GM19035 (cell line): Measurements from ENCODE around the gene TRIM5.
A peak's percentile ranks its signal among the peaks of the same experiment; 100 is the strongest.
"Not testable (repeated sequence)": the region's sequence is repeated elsewhere in the genome, so short reads cannot be mapped to it uniquely, and the experiment has no call there.

ENCODE experiments used
- ATAC-seq: cut with Tn5 transposase; IDR thresholded peaks from one replicate; pipeline ENCODE4 v1.9.1; 2021; ENCODE audit not compliant: unreplicated experiment

TRIM5 gene

DNA sequence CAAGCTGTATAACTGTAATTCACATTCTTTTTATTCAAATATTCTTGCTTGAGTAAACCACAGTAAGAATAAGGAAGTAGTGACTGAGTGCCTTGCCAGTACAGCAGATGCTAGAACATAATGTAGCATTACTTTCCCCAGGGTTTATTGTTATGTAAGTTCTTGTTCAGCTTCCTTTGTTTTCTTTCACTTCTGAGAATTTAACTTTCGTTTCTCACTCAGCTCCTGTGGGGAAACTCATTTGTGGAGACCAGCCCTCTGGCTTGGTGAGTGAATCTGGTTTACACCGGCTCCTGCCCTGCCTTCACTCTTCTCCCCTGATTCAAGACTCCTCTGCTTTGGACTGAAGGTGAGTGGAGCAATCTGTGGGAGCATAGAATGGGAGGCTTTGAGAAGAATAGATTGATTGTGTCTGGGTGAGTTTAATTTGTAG, 4.7 kb upstream of the TRIM5 start, which contains the start of gene TRIM22:
TSS of gene TRIM22 (plus strand) at position 240 of the 433 bp plus-strand sequence. CDS start 6,443 bp downstream, outside the sequence.
- peak; percentile 72 for ATAC-seq

DNA sequence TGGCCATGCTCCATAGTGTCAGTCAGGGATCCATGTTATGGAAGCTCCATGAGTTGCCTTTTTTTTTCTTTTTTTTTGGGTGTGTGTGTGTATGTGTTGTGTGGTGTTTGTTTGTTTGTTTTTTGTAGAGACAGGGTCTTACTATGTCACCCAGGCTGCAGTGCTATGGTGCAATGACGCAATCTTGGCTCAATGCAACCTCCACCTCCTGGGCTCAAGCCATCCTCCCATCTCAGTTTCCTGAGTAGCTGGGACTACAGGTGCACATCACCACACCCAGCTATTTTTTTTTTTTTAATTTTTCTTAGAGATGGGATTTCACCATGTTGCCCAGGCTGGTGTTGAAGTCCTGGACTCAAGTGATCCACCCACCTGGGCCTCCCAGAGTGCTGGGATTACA, 3.6 kb upstream of the TRIM5 start:
- ATAC-seq, result no peak

DNA sequence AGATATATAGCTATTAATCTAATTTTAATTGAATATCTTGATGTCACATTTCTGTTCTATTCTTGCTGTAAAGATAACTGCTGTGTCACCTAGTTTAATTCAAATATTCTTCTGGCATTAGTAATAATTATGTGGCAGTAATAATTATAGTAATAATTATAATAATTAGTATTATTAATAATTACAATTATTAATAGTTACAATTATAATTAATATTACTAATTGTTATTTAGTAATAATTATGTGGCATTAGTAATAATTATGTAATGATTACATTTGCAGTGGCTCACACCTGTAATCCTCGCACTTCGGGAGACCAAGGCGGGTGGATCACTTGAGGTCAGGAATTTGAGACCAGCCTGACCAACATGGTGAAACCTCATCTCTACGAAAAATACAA, 1.6 kb upstream of the TRIM5 start:
- no peak for ATAC-seq

DNA sequence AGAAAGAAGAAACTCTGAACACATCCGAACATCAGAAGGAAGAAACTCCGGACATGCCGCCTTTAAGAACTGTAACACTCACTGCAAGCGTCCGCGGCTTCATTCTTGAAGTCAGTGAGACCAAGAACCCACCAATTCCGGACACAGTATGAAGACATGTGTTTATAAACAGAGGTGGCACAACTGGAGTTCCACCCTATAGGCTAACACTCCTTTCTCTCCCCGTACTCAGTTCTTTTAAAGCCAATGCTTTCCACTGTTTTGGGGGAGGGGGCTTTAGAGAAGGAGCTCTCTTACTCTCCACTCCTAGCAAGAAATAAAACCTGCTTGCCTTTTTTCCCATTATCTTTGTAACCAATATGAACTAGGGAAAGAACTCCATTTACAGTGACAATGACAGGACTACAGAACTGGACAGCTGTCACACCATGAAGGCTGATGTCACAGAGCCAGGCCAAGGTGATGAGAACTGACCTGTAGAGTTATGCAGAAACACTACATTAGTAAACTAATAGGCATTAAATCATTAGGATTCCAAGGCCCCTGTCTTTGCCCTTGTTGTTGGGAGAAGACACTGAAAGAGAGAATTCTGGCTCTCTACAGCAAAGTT, 733 bp downstream of the TRIM5 start:
- peak; percentile 20 for ATAC-seq

DNA sequence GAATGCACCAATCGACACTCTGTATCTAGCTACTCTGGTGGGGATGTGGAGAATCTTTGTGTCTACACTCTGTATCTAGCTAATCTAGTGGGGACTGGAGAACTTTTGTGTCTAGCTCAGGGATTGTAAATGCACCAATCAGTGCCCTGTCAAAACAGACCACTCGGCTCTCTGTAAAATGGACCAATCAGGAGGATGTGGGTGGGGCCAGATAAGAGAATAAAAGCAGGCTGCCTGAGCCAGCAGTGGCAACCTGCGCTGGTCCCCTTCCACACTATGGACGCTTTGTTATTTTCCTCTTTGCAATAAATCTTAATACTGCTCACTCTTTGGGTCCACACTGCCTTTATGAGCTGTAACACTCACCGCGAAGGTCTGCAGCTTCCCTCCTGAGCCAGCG, 1.3 kb downstream of the TRIM5 start:
- ATAC-seq, result not testable (repeated sequence)

DNA sequence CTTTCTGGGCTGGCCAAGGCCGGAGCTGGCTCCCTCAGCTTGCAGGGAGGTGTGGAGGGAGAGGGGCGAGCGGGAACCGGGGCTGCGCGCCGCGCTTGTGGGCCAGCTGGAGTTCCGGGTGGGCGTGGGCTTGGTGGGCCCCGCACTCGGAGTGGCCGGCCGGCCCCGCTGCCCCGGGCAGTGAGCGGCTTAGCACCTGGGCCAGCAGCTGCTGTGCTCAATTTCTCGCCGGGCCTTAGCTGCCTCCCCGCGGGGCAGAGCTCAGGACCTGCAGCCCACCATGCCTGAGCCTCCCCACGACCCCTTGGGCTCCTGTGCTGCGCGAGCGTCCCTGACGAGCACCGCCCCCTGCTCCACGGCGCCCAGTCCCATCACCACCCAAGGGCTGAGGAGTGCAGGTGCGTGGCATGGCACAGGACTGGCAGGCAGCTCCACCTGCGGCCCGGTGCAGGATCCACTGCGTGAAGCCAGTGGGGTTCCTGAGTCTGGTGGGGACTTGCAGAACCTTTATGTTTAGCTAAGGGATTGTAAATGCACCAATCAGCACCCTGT, 1.9 kb downstream of the TRIM5 start:
- ATAC-seq, result not testable (repeated sequence)

DNA sequence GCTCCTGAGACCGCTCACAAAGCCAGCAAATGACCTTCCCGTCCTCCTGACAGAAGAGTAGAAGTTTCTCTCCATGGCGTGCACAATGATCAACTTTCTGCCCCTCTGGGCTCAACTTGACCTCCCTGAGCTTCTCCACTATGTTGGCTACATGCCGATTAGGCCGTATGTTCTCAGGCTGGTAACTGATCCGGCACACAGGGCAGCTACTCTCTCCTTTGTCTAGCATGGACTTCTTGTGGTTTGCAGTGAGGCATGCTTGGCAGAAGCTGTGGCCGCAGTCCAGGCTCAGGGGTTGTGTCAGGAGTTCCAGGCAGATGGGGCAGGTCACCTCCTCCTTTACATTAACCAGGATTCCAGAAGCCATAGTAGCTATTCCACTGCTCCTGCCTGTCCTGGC, 5.1 kb downstream of the TRIM5 start:
- ATAC-seq, result no peak

DNA sequence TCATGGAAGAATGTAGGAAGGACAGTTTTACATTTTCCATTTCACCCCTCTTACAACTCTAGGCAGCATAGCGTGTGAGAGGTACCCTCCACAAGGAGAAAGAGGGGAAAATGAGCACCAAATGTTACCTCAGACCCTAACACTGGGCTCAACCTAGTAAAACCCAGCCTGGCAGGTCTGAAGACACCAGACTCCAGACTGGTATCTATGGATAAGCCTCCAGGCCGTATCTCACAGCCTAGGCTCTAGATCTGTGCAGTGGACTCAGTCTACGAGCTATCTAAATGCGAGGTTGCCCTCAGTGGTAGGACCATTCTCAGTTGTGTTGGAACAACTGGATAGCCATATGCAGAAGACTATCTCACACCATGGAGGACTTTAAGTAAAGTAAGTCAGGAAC, 10.5 kb downstream of the TRIM5 start:
- ATAC-seq, result no peak

DNA sequence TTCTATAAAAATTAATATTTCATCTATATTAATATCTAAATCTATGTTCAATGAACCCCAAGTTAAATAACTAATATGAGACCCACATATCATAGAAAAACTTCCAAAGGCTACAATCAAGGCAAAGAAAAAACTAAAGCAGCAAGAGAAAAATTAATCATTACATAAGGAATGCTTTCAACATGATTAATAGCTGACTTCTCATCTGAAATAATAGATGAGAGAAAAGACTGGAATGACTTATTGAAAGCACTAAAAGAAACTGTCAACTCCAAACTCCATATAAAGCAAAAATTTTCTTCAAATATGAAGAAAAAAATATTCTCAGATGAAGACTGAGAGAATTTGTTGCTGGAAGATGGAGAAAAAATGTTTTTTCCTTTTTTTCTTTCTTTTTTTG, 13.0 kb downstream of the TRIM5 start:
- ATAC-seq, result no peak

DNA sequence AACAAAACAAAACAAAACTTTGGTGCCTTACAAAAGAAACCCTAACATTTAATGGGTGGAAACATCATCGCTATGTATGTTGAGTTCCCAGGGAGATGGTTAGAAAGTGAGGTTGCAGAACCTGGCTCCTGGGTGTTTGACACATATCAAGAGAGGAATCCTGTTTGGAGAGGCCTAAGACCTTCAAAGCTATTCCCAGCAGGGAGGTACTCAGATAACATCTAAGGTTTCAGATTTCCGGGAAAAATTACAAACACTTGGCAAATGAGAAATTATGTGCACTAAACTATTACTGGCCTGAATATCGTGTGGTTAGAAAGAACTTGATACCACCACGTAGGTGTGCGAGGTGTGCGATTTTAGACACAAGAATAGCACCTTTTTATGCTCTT, 18.5 kb downstream of the TRIM5 start:
- ATAC-seq, result no peak

DNA sequence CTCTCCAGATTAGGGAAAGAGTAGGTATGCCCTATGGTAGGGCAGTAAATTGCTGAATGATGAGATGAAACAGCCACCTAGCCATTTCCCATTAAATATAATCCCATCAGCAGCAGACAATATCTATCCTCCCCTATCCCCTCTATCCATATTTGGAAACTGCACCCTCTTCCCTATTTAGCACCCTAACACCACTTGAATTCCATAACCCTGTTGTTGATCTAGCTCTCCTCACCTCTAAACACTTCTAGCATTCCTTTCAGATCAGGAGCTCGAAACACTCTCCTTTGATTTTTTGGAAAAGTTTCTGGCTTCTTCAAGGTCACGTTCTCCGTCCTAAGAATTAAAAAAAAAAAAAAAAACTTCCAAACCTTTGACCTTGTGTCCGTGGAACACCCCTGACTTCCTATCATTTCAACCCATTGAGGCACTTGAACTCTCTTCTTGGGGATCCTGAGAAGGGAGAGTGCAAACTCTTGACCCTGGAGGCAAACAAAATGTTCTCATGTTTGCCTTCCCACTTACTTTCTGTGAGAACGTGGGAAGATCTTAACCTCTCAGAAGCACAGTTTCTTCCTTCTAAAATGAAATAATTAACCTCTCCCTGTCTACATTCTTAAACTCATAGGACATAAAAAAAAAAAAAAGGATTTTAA, 19.0 kb downstream of the TRIM5 start:
- ATAC-seq, result no peak

DNA sequence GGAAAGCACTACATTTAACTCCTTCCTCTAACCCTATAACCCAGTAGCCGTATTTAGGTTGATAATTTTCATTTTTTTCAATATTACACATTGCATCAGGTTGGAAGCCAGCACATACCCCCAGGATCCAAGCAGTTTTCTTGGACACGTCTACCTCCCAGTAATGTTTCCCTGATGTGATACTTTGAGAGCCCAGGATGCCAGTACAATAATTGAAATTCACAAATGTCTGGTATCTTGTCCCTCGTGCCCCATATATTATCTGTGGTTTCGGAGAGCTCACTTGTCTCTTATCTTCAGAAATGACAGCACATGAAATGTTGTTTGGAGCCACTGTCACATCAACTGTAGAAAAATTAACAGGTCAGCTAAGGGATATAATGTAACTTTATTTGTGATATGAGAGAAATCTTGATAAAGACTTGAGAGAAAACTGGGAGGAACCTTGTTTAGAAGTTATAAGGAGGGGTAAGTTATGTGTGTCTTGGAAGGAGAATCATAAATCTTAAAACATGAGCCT, 19.8 kb downstream of the TRIM5 start:
- no peak for ATAC-seq

DNA sequence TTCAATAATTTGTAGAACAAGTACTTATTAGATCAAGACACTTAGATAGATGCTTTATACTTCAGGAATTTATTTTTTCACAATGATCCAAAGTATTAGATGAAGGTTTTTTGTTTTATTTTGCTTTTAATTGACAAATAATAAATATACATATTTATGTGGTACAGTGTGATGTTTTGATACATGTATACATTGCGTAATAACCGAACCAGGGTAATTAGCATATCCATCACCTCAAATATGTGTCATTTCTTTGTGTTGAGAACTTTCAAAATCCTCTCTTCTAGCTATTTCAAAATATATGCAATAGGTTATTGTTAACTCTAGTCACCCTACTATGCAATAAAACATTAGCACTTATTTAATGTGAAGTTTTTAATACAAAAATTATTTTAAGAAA, 21.4 kb downstream of the TRIM5 start:
- ATAC-seq, result no peak

DNA sequence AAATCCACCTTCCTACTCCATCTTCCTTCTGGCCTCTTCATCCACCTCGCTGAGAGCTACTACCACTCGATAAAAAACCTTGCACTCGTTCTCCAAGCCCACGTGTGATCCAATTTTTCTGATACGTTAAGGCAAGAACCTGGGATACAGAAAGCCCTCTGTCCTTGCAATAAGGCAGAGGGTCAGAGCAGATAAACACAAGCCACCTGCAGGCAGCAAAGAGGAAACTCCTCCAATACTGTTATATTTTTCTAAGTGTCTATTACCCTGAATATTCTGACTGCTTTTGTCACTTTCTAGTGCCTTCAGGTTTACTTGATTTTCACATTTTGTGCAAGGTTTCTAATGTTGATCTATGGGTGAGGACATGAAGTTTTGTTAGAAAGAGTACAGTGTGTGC, 26.6 kb downstream of the TRIM5 start:
- ATAC-seq, result no peak

DNA sequence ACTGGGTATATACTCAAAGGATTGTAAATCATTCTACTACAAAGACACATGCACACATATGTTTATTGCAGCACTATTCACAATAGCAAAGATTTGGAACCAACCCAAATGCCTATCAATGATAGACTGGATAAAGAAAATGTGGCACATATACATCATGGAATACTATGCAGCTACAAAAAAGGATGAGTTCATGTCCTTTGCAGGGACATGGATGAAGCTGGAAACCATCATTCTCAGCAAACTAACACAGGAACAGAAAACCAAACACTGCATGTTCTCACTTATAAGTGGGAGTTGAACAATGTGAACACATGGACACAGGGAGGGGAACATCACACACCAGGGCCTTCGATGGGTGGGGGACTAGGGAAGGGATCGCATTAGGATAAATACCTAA, 27.9 kb downstream of the TRIM5 start:
- not testable (repeated sequence) for ATAC-seq

DNA sequence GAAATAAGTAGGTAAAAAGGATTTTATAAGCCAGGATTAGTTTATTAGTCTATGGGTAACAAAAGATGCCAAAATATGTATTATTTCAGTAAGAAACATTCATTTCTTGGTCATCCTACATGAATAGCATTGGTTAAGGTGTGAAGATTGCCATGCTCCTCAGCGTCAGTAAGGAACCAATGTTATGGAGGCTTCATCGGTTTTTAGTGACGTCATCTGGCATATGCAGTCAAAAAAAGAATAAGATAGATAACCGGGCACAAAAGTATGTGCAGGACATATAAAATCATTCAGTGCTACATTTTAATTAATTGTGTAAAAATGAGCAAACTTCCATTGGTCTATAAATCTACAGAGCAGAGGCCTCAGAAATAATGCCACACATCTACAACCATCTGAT, 29.4 kb downstream of the TRIM5 start:
- ATAC-seq, result no peak

DNA sequence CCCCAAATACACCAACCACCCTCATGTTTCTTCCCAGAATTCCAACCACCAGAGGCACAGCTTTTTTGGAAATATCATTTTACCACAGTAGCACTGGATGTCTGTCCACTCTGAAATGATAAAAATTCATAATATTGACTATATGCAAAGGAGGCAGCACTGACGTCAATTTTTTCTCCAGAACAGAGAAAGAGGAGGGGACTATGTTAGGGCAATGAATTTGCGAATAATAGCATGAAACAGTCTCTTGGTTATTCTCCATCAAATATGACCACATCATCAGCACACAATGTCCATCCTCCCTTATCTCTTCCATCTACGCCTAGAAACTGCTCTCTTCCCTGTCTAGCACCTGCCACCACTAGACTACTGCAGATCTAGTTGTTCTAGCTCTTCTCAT, 38.7 kb downstream of the TRIM5 start:
- ATAC-seq, result no peak

DNA sequence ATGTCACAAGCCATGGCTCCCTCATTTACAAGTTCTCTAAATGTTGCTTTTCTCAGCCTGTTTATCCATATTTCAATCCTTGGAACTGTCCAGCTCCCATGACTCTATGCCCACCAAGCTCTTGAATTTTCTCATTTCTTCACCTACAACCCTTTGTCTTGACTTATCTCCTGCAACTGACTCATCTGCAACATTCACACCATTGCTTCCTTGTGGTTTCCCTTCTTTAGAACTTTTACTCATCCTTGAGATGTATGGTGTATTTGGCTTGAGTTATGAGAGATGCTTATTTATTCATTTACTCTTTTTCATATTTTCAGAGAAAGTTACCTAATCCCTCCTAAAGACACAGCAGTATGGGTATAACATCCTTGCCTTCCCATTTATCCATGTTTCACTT, 41.3 kb downstream of the TRIM5 start:
- no peak for ATAC-seq

DNA sequence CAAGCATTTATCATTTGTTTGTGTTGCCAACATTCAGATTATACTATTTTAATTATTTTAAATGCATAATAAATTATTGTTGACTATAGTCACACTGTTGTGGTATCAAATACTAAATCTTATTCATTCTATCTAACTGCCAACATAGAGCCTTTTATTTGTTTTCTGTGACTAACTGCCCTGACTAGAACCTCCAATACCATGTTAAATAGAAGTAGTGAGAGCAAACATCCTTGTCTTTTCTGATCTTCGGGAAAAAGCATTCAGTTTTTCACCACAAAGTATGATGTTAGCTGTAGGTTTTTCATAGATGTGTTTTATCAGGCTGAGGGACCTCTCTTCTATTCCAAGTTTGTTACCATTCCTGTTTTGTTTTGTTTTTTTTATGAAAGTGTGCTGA, 44.9 kb downstream of the TRIM5 start:
- no peak for ATAC-seq

DNA sequence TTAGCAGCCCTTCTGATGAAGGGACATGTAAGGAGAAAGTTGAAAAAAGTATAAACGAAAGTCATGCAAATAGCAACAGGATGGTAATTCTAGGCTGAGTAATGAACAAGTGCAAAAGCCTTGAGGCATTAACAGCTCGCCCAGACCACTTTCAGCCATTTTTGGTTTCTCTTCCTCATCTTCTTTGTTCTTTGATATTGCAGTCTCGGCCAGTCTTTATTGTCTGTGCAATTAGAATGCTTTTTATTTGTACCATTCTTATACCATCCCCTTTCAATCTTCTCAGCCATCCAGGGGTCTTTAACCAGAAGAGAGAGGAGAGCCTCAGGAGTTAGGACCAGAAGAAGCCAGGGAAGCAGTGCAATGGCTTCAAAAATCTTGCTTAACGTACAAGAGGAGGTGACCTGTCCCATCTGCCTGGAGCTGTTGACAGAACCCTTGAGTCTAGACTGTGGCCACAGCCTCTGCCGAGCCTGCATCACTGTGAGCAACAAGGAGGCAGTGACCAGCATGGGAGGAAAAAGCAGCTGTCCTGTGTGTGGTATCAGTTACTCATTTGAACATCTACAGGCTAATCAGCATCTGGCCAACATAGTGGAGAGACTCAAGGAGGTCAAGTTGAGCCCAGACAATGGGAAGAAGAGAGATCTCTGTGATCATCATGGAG, 52.8 kb downstream of the TRIM5 start:
- peak; percentile 100 for ATAC-seq

DNA sequence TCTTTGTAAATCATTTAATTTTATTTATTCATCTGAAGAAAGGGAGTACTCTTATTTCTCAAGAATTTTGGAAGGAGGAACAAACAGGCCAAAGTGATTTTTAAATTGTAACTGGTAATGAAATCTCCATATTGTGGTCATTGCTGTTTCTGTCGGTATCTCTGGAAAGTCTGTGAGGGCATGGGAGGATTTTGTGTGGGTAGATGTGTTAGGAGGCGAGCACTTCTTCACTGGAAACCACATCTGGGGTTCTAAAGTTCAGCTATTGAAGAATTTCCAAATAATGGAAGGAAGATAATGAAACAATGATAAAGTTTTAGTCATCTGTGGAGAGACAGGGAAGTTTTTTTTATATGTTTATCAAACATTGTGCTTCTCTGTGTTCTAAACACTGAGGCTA, 53.5 kb downstream of the TRIM5 start:
- peak; percentile 10 for ATAC-seq

DNA sequence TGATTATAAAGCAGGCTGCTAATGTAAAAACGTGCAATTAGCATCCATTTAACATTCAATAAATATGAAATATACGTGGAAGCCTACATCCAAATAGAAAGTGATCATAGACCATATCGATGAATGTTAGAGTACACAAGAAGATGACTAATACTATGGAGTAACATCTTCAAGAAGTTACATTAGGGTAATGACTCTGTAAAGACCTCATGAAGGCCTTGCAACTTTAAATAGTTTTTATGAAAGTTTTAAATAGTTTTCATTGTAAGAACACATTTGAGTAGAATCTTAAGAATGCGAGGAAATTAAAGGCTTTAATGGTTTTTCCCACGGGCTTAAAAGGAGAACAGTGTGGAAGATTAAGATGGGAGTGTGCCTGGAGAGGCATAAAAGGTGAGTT, 58.7 kb downstream of the TRIM5 start:
- ATAC-seq, result no peak
